Cardiac muscle cell (in vitro differentiated cells and primary cell): ENCODE results near the gene SENP2. TPM values are rescaled to one million over a fixed set of nuclear protein-coding genes. Genes with fewer than 3 reads are reported as not detected.

Source experiments
- DNase-seq, 2 donors: peaks; one replicate each; pipeline versions ENCODE4 v3.0.0 to v3.0.0-alpha.2; 2010 to 2017; ENCODE audit warnings: low read depth in 1 of 2, low spot score in 1 of 2
- H3K27ac ChIP-seq: fragments of 200-600 bp; sonication (generic); 2 replicates; pipeline ENCODE4 v1.5.1; 2016
- H3K27me3 ChIP-seq: fragments of 200-600 bp; sonication (generic); 2 replicates; pipeline ENCODE4 v1.6.0; 2016; ENCODE audit warnings: control low read depth
- H3K36me3 ChIP-seq: fragments of 200-600 bp; sonication (generic); 2 replicates; pipeline ENCODE4 v1.5.1; 2016; ENCODE audit warnings: control low read depth
- H3K4me1 ChIP-seq: fragments of 200-600 bp; sonication (generic); 2 replicates; pipeline ENCODE4 v1.8.1; 2017; ENCODE audit warnings: low read depth, mild to moderate bottlenecking, mixed run types
- H3K4me3 ChIP-seq: fragments of 200-600 bp; sonication (generic); 2 replicates; pipeline ENCODE4 v1.5.1; 2016; ENCODE audit warnings: mild to moderate bottlenecking
- H3K9me3 ChIP-seq: fragments of 200-600 bp; sonication (generic); 2 replicates; pipeline ENCODE4 v1.5.1; 2017; ENCODE audit warnings: low read depth, mild to moderate bottlenecking, control low read depth
- CTCF ChIP-seq: IDR thresholded peaks from 2 replicates; pipeline ENCODE4 v1.5.1; 2012; ENCODE audit warnings: low read depth, mild to moderate bottlenecking, low read length
- polyA plus RNA-seq: library from polyadenylated mRNA; unstranded; fragments of >200 nt; fragmentation: Nextera tagmentation; extraction: Ambion mirVana; gene quantifications from 2 replicates; pipeline ENCODE4 v1.2.1, GENCODE V29; 2016
- total RNA-seq: library from RNA; depleted of rRNA; stranded (reverse); fragments of >200 nt; gene quantifications from 2 replicates; pipeline ENCODE4 v1.2.3, GENCODE V29; 2016

Gene SENP2
- total and polyA plus RNA-seq, 2 experiments from 2014 or later = 26.9 to 53.6 TPM

DNA sequence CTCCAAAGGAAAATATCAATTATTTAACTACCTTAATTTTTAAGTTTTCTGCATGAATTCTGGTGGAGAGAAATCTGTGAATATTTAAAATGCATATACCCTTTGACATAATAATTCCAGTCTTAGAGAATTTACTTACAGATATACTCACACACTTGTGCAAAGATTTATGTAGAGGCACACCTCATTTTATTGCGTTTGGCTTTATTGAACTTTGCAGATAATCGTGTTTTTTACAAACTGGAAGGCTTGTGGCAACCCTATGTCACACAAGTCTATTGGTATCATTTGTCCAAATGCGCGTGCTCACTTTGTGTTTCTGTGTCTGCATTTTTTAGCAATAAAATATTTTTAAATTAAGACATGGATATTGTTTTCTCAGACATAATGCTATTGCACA lies 81.5 kb downstream of the SENP2 start:
- peaks cover 67% of the 10 kb centered on the region for H3K36me3 ChIP-seq
- H3K27ac ChIP-seq = no peak overlapping the region
- H3K27me3 ChIP-seq = no peaks in the 10 kb centered on the region
- H3K4me3 ChIP-seq = no peak overlapping the region
- H3K9me3 ChIP-seq = no peaks in the 10 kb centered on the region
- no peak for TF ChIP-seq CTCF
- no peaks in the 10 kb centered on the region for H3K4me1 ChIP-seq
- DNase-seq = no peak

- TF ChIP-seq CTCF = peak; percentile 83
- Histone ChIP-seq H3K27me3 (no peaks in the 10 kb centered on the region), H3K36me3 (peaks cover 41% of the 10 kb centered on the region), H3K4me1 (no peaks in the 10 kb centered on the region), H3K4me3 (no peak overlapping the region), H3K9me3 (no peaks in the 10 kb centered on the region), H3K27ac (no peak overlapping the region)
- peak; percentile 69 to 83 for DNase-seq
Measured at GRCh38 chr3:185677146-185677829, 91.2 kb downstream of the SENP2 start.

DNA sequence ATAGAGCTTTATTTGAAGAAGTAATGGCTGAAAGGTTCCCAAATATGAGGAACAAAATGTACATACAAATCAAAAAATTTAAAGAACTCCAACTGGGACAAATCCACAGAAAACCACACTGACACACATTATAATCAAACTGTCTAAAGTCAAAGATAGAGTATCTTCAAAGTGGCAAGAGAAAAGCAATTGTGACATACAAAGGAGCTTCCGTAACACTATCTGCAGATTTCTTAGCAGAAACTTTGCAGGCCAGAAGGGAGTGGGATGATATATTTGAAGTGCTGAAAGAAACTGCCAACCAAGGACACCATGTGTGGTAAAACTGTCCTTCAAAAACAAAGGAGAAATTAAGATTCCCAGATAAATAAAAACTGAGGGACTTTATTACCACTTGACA lies 91.9 kb downstream of the SENP2 start:
- no peak for TF ChIP-seq CTCF
- no peak for DNase-seq
- H3K36me3 ChIP-seq = peaks cover 40% of the 10 kb centered on the region

DNA sequence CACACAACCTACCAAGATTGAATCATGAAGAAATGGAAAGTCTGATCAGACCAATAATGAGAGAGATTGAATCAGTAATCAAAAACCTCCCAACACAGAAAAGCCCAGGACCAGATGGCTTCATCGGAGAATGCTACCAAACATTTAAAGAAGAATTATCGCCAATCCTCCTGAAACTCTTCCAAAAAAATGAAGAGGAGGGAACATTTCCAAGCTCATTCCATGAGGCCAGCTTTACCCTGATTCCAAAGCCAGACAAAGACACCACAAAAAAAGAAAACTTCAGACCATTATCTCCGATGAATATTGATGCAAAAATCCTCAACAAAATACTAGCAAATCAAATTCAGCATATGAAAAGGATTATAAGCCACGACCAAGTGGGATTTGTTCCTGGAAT lies 94.1 kb downstream of the SENP2 start:
- Histone ChIP-seq H3K4me3 (no peak overlapping the region), H3K36me3 (peaks cover 41% of the 10 kb centered on the region), H3K9me3 (no peaks in the 10 kb centered on the region)

More for the DNA sequence above, 91.9 kb downstream of the SENP2 start:
- H3K4me1 ChIP-seq = no peaks in the 10 kb centered on the region
- no peaks in the 10 kb centered on the region for H3K27me3 ChIP-seq
- no peaks in the 10 kb centered on the region for H3K9me3 ChIP-seq
- H3K4me3 ChIP-seq = no peak overlapping the region
- peak overlapping the region; percentile 3 for H3K27ac ChIP-seq

More for the DNA sequence above, 94.1 kb downstream of the SENP2 start:
- no peak for TF ChIP-seq CTCF
- DNase-seq = no peak
- Histone ChIP-seq H3K4me1 (no peaks in the 10 kb centered on the region), H3K27ac (no peak overlapping the region), H3K27me3 (no peaks in the 10 kb centered on the region)

Other genes with a start within 250 kb of the SENP2 start
- 18.0 and 19.1 TPM in 2 replicates for gene MAP3K13, start 223.2 kb upstream of the SENP2 start, total RNA-seq
- 37.4 and 47.4 TPM in 2 replicates for gene MAP3K13, start 223.2 kb upstream of the SENP2 start, polyA plus RNA-seq
- 32.8 and 40.9 TPM in 2 replicates for gene TMEM41A, start 87.3 kb upstream of the SENP2 start, total RNA-seq
- 73.7 and 107 TPM in 2 replicates for gene TMEM41A, start 87.3 kb upstream of the SENP2 start, polyA plus RNA-seq
- gene LIPH, start 33.7 kb upstream of the SENP2 start, total RNA-seq = 1.1 and 2.3 TPM in 2 replicates
- gene LIPH, start 33.7 kb upstream of the SENP2 start, polyA plus RNA-seq = 0.40 and 1.5 TPM in 2 replicates
- gene IGF2BP2, start 238.7 kb downstream of the SENP2 start, total RNA-seq = 77.1 and 119 TPM in 2 replicates
- 129 and 164 TPM in 2 replicates for gene IGF2BP2, start 238.7 kb downstream of the SENP2 start, polyA plus RNA-seq